Measurements from ENCODE around the gene POLR3B. TPM values are rescaled to one million over a fixed set of nuclear protein-coding genes. Genes with fewer than 3 reads are reported as not detected.
"Not testable (repeated sequence)": the region's sequence is repeated elsewhere in the genome, so short reads cannot be mapped to it uniquely, and the experiment has no call there.

The POLR3B gene
- total RNA-seq, 2 donors from 2014 or later, result 3.0 to 8.7 TPM

DNA sequence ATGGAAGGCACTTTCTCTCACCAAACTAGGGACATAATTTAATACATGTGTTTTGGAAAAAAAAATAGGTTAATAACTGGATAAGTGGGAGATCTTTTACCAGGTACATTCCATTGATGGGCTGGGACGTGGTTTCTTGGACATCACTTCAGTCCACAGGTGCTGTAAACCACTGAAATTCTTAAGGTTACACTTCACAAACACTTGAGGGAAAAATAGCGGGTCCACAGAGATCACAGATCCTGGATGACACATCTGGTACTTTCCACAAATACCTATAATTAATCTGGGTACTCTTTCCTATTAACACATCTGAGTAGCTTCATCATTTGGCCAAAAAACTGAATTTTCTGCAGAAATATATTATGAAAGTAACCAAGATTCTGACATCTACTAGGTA is 85.0 kb downstream of the POLR3B start:
- no peaks in the 10 kb centered on the region for H3K27me3 Mint-ChIP-seq
- no peak for ATAC-seq (replicated peaks)
- no peak overlapping the region for H3K27ac Mint-ChIP-seq
- no peaks in the 10 kb centered on the region for H3K9me3 Mint-ChIP-seq
- peaks cover 58% of the 10 kb centered on the region for H3K36me3 Mint-ChIP-seq (ENCODE audit: low read depth)
- H3K4me1 Mint-ChIP-seq, result no peaks in the 10 kb centered on the region
- no peak overlapping the region for H3K4me3 Mint-ChIP-seq

DNA sequence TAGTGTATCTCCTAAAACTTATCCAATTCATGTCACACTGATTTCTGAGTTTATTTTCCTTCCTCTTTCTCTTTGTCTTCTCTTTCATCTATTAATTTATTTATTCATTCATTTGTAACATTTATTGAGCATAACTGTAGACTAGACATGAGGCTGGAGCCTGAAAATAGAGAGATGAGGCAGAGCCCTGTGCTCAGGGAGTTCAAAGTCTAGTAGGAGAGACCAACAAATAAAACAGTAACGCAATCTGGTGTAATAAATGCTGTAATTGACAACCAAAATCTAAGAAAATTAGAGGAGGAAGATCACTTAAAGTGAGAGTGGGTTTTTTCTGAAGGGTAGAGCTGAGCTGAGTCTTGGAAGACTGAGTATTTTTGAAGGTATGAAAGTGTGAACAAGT is 87.5 kb downstream of the POLR3B start:
- no peak for ATAC-seq (replicated peaks)
- no peaks in the 10 kb centered on the region for H3K27me3 Mint-ChIP-seq
- no peaks in the 10 kb centered on the region for H3K9me3 Mint-ChIP-seq
- no peak overlapping the region for H3K4me3 Mint-ChIP-seq
- peaks cover 50% of the 10 kb centered on the region for H3K36me3 Mint-ChIP-seq (ENCODE audit: low read depth)
- H3K27ac Mint-ChIP-seq, result no peak overlapping the region
- H3K4me1 Mint-ChIP-seq, result no peaks in the 10 kb centered on the region

DNA sequence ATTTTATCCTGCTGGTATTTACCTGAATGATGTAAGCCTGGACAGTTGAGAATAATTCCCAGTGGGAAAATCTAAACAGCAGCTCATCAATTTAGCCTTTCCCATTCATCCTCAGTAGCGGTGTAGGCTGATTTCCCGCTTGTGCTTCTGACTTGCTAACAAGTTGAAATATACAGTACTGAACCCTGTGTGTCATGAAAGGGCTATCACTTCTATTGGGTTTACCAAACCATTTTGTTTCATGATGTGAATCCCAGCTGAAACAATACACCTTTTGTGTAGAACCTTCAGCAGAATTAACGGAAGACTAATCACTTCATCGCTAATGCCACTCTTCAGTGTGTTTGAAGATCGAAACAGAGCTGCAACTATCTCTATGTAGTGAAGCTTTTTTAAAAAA is 88.4 kb downstream of the POLR3B start:
- no peak for ATAC-seq (replicated peaks)
- Mint-ChIP-seq H3K27me3 (no peaks in the 10 kb centered on the region), H3K36me3 (ENCODE audit: low read depth) (peaks cover 48% of the 10 kb centered on the region)

DNA sequence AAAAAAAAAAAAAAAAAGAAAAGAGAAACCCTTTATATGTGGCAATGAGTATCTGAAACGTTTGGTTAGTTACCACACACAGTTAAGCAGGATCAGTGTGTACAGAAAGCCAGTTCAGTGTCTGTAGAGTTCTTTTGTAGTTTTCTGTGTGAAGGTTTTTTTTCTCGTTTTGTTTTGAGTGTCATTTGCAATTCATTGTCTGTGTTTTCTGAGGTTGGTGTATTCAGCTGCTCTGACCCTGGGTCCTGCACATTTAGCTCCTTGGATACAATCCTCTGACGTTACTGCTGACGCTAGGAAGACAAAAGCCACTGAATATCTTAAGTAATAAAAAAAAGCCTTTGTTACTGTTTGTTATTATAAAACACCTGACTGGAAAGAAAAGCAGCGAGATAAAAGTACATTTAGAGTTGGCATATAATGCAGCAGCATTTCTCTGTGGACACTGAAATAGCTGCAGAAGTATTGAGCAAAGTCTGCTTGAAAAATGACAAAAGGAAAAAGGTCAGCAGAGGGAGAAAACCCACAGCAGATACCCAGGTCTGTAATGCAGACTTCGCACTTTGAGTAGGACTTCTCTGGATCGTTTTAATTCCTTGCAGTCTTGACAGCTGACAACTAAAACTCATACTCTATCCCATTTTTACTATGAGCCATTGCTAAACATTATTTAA is 89.0 kb downstream of the POLR3B start:
- Mint-ChIP-seq H3K27ac (no peak overlapping the region), H3K4me1 (no peaks in the 10 kb centered on the region), H3K4me3 (no peak overlapping the region), H3K9me3 (no peaks in the 10 kb centered on the region), H3K27me3 (no peaks in the 10 kb centered on the region), H3K36me3 (ENCODE audit: low read depth) (peaks cover 45% of the 10 kb centered on the region)
- no peak for ATAC-seq (replicated peaks)

More for the DNA sequence above, 88.4 kb downstream of the POLR3B start:
- Mint-ChIP-seq H3K9me3 (no peaks in the 10 kb centered on the region), H3K4me3 (no peak overlapping the region), H3K4me1 (no peaks in the 10 kb centered on the region), H3K27ac (no peak overlapping the region)

DNA sequence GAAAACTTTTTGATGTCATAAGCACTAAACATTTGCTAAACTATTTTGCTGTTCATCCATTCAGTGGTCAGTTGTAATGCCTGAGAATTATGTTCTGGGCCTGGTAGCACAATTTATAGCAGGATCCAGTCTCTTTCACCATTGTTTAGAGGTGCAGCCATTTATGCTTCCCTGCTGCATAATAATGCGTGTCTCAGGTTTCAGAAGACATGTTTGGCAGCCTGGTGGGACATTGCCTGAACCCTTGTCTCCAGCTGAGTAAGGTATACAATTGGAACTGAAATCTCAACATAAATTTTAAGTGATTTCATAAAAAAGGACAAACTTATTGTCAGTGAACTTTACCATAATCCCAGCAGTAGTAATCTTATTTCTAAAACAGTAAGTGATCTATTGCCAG is 94.8 kb downstream of the POLR3B start:
- no peak overlapping the region for H3K4me3 Mint-ChIP-seq
- no peak for ATAC-seq (replicated peaks)
- no peak overlapping the region for H3K27ac Mint-ChIP-seq
- no peaks in the 10 kb centered on the region for H3K27me3 Mint-ChIP-seq
- H3K36me3 Mint-ChIP-seq (ENCODE audit: low read depth), result peaks cover 48% of the 10 kb centered on the region
- no peaks in the 10 kb centered on the region for H3K4me1 Mint-ChIP-seq
- no peaks in the 10 kb centered on the region for H3K9me3 Mint-ChIP-seq

DNA sequence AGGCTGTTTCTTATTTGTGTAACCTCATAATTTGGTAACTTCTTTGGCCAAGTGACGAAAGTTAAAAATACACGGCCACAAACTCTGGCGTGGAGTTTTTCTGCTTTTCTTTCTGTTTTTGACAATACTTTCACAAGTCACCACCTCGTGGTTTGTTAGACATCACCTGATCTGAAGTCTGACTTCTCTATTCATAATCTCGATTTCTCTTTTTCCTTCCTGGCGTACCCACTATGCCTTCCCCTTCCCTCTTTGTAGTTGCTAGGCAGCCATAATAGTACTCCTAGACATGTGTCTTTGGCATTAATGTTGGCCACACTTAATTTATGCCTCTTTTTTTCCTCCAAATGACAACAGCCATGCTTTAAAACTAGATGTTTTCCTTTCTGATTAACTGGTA is 97.6 kb downstream of the POLR3B start:
- peaks cover 52% of the 10 kb centered on the region for H3K36me3 Mint-ChIP-seq (ENCODE audit: low read depth)
- H3K27me3 Mint-ChIP-seq, result no peaks in the 10 kb centered on the region
- no peak for ATAC-seq (replicated peaks)
- H3K27ac Mint-ChIP-seq, result no peak overlapping the region
- no peaks in the 10 kb centered on the region for H3K9me3 Mint-ChIP-seq
- H3K4me1 Mint-ChIP-seq, result peaks cover 6% of the 10 kb centered on the region
- no peak overlapping the region for H3K4me3 Mint-ChIP-seq

DNA sequence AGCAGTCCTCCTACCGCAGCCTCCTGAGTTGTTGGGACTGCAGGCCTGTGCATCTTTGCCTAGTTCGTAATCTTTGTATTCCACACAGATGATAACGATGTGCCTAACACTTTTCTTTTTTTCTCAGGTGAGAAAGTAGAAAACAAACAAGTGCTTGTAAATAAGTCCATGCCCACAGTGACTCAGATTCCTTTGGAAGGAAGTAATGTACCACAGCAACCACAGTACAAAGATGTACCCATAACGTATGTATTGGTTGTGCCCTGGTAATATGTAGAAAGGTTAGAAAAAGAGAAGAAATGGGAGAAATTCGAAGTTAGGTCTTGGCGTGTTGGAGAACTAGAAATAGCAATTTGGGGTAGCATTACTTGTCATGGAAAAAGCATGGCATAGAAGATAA is 101.6 kb downstream of the POLR3B start:
- peaks cover 58% of the 10 kb centered on the region for H3K36me3 Mint-ChIP-seq (ENCODE audit: low read depth)
- no peak overlapping the region for H3K4me3 Mint-ChIP-seq
- H3K4me1 Mint-ChIP-seq, result peaks cover 17% of the 10 kb centered on the region
- no peaks in the 10 kb centered on the region for H3K9me3 Mint-ChIP-seq
- no peak overlapping the region for H3K27ac Mint-ChIP-seq
- H3K27me3 Mint-ChIP-seq, result no peaks in the 10 kb centered on the region
- ATAC-seq (replicated peaks), result no peak

DNA sequence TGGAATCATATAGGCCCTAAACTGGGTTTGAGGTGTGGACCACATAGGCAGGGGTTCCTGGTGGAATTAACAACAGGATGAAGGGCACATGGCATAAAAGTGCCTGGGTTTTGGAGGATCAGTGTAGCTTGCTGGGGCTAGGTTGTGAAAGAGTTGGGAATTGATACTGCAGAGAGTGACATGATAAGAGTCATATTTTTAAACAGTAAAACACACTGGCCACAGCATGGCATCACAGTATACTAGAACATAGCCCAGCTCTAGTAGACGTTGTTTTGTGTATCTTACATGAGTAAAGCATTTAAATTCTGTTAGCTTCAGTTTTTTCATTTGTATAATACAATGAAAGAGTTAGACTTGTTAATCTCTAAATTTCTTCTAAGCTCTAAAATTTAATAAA is 102.0 kb downstream of the POLR3B start:
- Mint-ChIP-seq H3K9me3 (no peaks in the 10 kb centered on the region), H3K27ac (no peak overlapping the region), H3K27me3 (no peaks in the 10 kb centered on the region), H3K36me3 (ENCODE audit: low read depth) (peaks cover 57% of the 10 kb centered on the region), H3K4me1 (peaks cover 17% of the 10 kb centered on the region), H3K4me3 (no peak overlapping the region)
- ATAC-seq (replicated peaks), result no peak

DNA sequence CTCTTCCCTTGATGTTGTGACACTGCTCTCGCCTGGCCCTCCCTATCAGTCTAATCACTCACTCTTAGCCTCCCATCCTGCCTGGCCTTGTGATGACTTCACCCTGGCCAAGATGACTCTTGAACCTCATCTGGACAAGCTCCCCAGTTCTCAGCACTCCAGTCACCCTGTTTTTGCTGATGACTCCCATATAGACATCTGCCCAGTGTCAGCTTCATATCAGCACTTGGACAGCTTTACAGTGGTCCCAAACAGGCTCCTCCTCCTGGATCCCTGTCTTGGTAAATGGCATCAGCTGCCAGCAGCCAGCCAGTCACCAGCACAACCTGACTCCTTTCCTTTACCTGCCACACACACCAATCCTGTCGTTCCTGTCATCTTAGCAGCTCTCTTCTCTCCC is 104.2 kb downstream of the POLR3B start:
- Mint-ChIP-seq H3K27ac (no peak overlapping the region), H3K9me3 (no peaks in the 10 kb centered on the region), H3K36me3 (ENCODE audit: low read depth) (peaks cover 49% of the 10 kb centered on the region), H3K27me3 (no peaks in the 10 kb centered on the region), H3K4me3 (no peak overlapping the region), H3K4me1 (peaks cover 17% of the 10 kb centered on the region)
- ATAC-seq (replicated peaks), result no peak

DNA sequence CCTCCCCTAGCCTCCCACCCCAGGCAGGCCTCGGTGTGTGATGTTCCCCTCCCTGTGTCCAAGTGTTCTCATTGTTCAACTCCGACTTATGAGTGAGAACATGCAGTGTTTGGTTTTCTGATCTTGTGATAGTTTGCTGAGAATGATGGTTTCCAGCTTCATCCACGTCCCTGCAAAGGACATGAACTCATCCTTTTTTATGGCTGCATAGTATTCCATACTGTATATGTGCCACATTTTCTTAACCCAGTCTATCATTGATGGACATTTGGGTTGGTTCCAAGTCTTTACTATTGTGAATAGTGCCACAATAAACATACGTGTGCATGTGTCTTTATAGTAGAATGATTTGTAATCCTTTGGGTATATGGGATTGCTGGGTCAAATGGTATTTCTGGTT is 108.1 kb downstream of the POLR3B start:
- H3K9me3 Mint-ChIP-seq; ATAC-seq (replicated peaks); H3K27ac Mint-ChIP-seq; H3K4me3 Mint-ChIP-seq; H3K27me3 Mint-ChIP-seq: not testable (repeated sequence)
- Mint-ChIP-seq H3K36me3 (ENCODE audit: low read depth) (peaks cover 63% of the 10 kb centered on the region), H3K4me1 (peaks cover 12% of the 10 kb centered on the region)

DNA sequence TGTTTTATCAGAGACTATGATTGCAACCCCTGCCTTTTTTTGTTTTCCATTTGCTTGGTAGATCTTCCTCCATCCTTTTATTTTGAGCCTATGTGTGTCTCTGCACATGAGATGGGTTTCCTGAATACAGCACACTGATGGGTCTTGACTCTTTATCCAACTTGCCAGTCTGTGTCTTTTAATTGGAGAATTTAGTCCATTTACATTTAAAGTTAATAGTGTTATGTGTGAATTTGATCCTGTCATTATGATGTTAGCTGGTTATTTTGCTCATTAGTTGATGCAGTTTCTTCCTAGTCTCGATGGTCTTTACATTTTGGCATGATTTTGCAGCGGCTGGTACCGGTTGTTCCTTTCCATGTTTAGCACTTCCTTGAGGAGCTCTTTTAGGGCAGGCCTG is 118.1 kb downstream of the POLR3B start:
- not testable (repeated sequence) for H3K9me3 Mint-ChIP-seq; ATAC-seq (replicated peaks); H3K4me1 Mint-ChIP-seq; H3K27me3 Mint-ChIP-seq; H3K4me3 Mint-ChIP-seq; H3K27ac Mint-ChIP-seq
- H3K36me3 Mint-ChIP-seq (ENCODE audit: low read depth), result peaks cover 15% of the 10 kb centered on the region

DNA sequence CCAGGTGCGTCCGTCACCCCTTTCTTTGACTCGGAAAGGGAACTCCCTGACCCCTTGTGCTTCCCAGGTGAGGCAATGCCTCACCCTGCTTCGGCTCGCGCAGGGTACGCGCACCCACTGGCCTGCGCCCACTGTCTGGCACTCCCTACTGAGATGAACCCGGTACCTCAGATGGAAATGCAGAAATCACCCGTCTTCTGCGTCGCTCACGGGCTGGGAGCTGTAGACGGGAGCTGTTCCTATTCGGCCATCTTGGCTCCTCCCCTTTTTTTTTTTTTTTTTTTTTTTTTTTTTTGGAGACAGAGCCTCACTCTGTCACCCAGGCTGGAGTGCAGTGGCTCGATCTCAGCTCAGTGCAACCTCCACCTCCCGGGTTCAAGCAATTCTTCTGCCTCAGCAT is 120.1 kb downstream of the POLR3B start:
- H3K36me3 Mint-ChIP-seq (ENCODE audit: low read depth); H3K4me1 Mint-ChIP-seq; H3K27me3 Mint-ChIP-seq; H3K27ac Mint-ChIP-seq; H3K4me3 Mint-ChIP-seq; H3K9me3 Mint-ChIP-seq; ATAC-seq (replicated peaks): not testable (repeated sequence)

DNA sequence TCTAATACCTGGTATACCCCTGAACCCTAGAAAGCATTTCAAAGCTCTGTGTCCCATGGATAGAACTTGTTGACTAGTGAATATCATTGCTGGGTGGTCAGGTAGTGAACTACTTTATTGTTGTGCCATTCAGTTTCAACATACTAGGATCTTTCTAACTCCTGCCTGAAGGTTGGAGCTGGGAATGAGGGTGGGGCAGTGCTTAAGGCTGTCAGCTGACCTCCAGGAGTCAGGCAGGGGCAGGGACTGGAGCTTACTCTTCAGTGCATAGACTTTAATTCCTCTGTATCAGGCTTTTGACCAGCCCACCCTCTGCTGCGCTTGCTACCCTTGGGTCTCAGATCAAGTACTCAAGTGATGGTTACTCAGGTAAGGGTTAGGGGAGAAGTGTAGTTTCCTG is 122.7 kb downstream of the POLR3B start:
- ATAC-seq (replicated peaks), result no peak
- peaks cover 5% of the 10 kb centered on the region for H3K36me3 Mint-ChIP-seq (ENCODE audit: low read depth)
- no peaks in the 10 kb centered on the region for H3K9me3 Mint-ChIP-seq
- H3K27ac Mint-ChIP-seq, result no peak overlapping the region
- no peaks in the 10 kb centered on the region for H3K27me3 Mint-ChIP-seq
- H3K4me3 Mint-ChIP-seq, result no peak overlapping the region
- H3K4me1 Mint-ChIP-seq, result no peaks in the 10 kb centered on the region

DNA sequence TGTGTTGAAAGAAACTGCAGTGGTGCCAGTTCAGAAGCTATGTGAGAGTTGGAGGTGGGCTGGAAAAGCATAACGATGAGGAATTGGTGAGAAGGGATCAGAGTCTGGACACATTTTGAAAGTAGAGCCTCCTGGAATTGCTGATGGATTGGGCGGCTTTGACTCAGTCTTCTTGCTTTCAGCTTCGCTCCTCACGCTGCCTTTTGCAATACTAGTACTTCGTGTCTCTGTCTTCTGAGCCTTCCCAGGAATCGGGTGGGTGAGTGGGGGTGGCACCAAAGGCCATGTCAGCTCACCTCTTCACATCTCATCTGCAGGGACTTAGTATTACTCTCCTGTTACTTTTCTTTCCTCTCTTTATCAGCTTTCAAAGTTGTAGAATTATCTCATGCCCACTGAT is 123.7 kb downstream of the POLR3B start:
- ATAC-seq (replicated peaks), result no peak
- no peaks in the 10 kb centered on the region for H3K9me3 Mint-ChIP-seq

DNA sequence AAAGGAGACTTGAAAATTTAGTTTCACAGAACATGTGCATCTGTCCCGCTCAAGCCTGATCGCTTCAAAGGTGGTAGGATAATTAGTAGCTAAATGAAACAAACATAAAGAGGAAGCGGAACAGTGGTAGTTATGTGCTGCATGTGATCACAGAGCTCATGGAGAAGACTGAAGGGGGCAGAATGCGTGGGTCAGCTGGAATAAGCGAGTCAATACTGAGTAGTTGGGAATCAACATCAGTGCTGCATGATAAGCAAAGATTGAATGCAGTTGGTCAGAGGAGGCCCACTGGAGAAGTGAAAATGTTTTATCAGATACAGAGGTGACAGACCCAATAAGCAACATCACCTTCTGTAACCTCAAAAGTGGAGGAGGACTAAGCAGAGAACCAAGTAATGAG is 130.1 kb downstream of the POLR3B start:
- Mint-ChIP-seq H3K27ac (no peak overlapping the region), H3K36me3 (ENCODE audit: low read depth) (no peaks in the 10 kb centered on the region), H3K4me3 (no peak overlapping the region), H3K4me1 (no peaks in the 10 kb centered on the region), H3K9me3 (no peaks in the 10 kb centered on the region), H3K27me3 (no peaks in the 10 kb centered on the region)
- no peak for ATAC-seq (replicated peaks)

More for the DNA sequence above, 123.7 kb downstream of the POLR3B start:
- no peak overlapping the region for H3K4me3 Mint-ChIP-seq
- no peaks in the 10 kb centered on the region for H3K4me1 Mint-ChIP-seq
- H3K27me3 Mint-ChIP-seq, result no peaks in the 10 kb centered on the region
- H3K27ac Mint-ChIP-seq, result no peak overlapping the region
- peaks cover 5% of the 10 kb centered on the region for H3K36me3 Mint-ChIP-seq (ENCODE audit: low read depth)

DNA sequence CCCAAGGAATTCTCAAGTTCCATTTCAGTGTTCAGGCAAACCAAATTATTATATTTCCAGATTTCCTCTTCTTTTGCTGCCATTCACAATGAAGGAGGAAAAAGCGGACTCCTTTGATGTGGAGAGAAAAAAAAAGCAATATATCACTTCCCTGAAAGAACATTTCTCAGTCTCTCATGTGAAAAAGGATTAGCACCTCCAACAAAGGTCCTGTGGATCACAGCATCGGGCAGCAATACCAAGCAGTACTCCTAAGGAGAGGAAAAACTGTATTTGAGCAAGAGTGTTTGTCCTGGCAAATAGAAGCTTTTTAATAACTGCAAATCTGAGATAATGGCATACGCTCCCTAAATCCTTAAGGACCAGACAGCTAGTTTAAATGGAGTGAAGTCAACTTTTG is 131.3 kb downstream of the POLR3B start:
- Mint-ChIP-seq H3K9me3 (no peaks in the 10 kb centered on the region), H3K36me3 (ENCODE audit: low read depth) (no peaks in the 10 kb centered on the region), H3K27ac (no peak overlapping the region), H3K4me1 (no peaks in the 10 kb centered on the region), H3K4me3 (no peak overlapping the region), H3K27me3 (no peaks in the 10 kb centered on the region)
- ATAC-seq (replicated peaks), result no peak
